ENCODE data around the gene CPZ.

GRCh38 chr4:8644966-8645752 lies 52.6 kb downstream of the CPZ start:
- TF ChIP-seq CTCF (IDR thresholded peaks at IDR 0.05), result no peak
- no peak for TF ChIP-seq EZH2 (IDR thresholded peaks at IDR 0.05; ENCODE audit: borderline replicate concordance, insufficient read depth, low read depth, low read length, poor library complexity, severe bottlenecking)
